Measurements from ENCODE around the gene KIF15. TPM values are rescaled to one million over a fixed set of nuclear protein-coding genes. Genes with fewer than 3 reads are reported as not detected.

The KIF15 gene
- polyA plus RNA-seq, 2 of the 4 experiments (the other 2 are of a cell fraction), result 8.7 to 13.5 TPM

- Histone ChIP-seq H3K4me1 (peaks cover 5% of the 10 kb centered on the region; the same call in 2 of the 3 replicates), H3K4me3 (no peak within 1 kb of the TSS), H3K9me3 (no peaks in the 10 kb centered on the region), H3K4me2 (no peak within 1 kb of the TSS), H3K27ac (no peak within 1 kb of the TSS)
- FAIRE-seq (no peak), ATAC-seq (no peak), DNase-seq (ENCODE audit: low read depth in 1 of 2, low spot score in 1 of 2) (no peak)
- ChIA-PET POLR2A (no interaction called here), CTCF (no interaction called here)
- WGBS (ENCODE audit: missing lambda C conversion rate), result 68% methylated on average over 5 of the region's 5 CpGs
- TF ChIP-seq POLR2AphosphoS2 (conservative IDR thresholded peaks at IDR 0.05; ENCODE audit: low read length) (no peak), POLR2A (IDR thresholded peaks at IDR 0.05; ENCODE audit: low read length) (no peak), BHLHE40 (IDR thresholded peaks at IDR 0.05; ENCODE audit: low read depth, low read length) (no peak), ZNF302 (CRISPR knock-in tag; IDR thresholded peaks at IDR 0.05) (no peak), REST (IDR thresholded peaks at IDR 0.05) (no peak), CHD4 (IDR thresholded peaks at IDR 0.05; ENCODE audit: borderline replicate concordance) (no peak), NR3C1 (IDR thresholded peaks at IDR 0.05) (no peak), CHD2 (IDR thresholded peaks at IDR 0.05; ENCODE audit: low read length, partially characterized antibody) (no peak), HOXB5 (CRISPR knock-in tag; IDR thresholded peaks at IDR 0.05) (no peak), EHF (CRISPR knock-in tag; IDR thresholded peaks at IDR 0.05) (no peak), CBX8 (IDR thresholded peaks at IDR 0.05) (no peak), ZFP36 (IDR thresholded peaks at IDR 0.05; ENCODE audit: borderline replicate concordance, partially characterized antibody) (no peak), MAZ (IDR thresholded peaks at IDR 0.05; ENCODE audit: borderline replicate concordance, low read depth, low read length) (no peak)
- TF ChIP-seq, protein P1, sequence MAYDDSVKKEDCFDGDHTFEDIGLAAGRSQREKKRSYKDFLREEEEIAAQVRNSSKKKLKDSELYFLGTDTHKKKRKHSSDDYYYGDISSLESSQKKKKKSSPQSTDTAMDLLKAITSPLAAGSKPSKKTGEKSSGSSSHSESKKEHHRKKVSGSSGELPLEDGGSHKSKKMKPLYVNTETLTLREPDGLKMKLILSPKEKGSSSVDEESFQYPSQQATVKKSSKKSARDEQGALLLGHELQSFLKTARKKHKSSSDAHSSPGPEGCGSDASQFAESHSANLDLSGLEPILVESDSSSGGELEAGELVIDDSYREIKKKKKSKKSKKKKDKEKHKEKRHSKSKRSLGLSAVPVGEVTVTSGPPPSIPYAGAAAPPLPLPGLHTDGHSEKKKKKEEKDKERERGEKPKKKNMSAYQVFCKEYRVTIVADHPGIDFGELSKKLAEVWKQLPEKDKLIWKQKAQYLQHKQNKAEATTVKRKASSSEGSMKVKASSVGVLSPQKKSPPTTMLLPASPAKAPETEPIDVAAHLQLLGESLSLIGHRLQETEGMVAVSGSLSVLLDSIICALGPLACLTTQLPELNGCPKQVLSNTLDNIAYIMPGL (CRISPR knock-in tag; IDR thresholded peaks at IDR 0.05; ENCODE audit: borderline replicate concordance), result no peak
- TF ChIP-seq, protein P2, sequence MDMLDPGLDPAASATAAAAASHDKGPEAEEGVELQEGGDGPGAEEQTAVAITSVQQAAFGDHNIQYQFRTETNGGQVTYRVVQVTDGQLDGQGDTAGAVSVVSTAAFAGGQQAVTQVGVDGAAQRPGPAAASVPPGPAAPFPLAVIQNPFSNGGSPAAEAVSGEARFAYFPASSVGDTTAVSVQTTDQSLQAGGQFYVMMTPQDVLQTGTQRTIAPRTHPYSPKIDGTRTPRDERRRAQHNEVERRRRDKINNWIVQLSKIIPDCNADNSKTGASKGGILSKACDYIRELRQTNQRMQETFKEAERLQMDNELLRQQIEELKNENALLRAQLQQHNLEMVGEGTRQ (IDR thresholded peaks at IDR 0.05), result no peak
Measured at GRCh38 chr3:44874308-44874707, 112.7 kb downstream of the KIF15 start, which contains the start of gene TGM4. TGM4 (plus strand) TSS chr3:44874608; CDS start chr3:44874679, 71 bp downstream.

DNA sequence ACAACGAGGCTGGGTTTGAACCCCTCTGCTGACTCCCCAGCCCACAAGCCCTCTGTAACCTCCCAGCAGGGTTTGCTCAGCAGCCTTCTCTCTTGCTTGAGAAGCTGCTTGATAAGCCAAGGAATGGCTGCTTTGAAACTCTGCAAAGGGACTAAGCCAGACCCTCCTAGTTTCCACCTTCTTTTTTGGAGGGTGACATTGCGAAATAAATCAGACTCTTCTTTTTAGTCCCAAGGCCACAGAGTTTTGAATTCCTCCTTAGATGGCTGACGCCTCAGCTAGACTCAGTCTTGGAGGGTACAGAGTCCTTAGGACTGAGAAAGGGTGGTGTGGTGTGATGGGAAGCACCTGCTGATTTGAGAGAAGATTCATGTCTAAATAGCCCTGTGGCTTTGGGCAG, 114.0 kb downstream of the KIF15 start:
- no peak overlapping the region for H3K4me2 ChIP-seq
- peaks cover 6% of the 10 kb centered on the region; the same call in 2 of the 3 replicates for H3K4me1 ChIP-seq
- CTCF ChIA-PET, result no interaction called here
- no peak for FAIRE-seq
- 55% methylated on average over 3 of the region's 3 CpGs for WGBS (ENCODE audit: missing lambda C conversion rate)
- no peak overlapping the region for H3K4me3 ChIP-seq
- POLR2A ChIA-PET, result no interaction called here
- no peaks in the 10 kb centered on the region for H3K9me3 ChIP-seq
- DNase-seq (ENCODE audit: low read depth in 1 of 2, low spot score in 1 of 2), result no peak
- ATAC-seq, result no peak
- H3K27ac ChIP-seq, result no peak overlapping the region
- TF ChIP-seq CEBPB (IDR thresholded peaks at IDR 0.05), result no peak
- TF ChIP-seq, protein P3, sequence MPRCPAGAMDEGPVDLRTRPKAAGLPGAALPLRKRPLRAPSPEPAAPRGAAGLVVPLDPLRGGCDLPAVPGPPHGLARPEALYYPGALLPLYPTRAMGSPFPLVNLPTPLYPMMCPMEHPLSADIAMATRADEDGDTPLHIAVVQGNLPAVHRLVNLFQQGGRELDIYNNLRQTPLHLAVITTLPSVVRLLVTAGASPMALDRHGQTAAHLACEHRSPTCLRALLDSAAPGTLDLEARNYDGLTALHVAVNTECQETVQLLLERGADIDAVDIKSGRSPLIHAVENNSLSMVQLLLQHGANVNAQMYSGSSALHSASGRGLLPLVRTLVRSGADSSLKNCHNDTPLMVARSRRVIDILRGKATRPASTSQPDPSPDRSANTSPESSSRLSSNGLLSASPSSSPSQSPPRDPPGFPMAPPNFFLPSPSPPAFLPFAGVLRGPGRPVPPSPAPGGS (IDR thresholded peaks at IDR 0.05), result no peak
- TF ChIP-seq, protein P2 (IDR thresholded peaks at IDR 0.05), result no peak
- no peak for TF ChIP-seq ESRRA (IDR thresholded peaks at IDR 0.05; ENCODE audit: borderline replicate concordance, low read length)
- no peak for TF ChIP-seq KDM1A (IDR thresholded peaks at IDR 0.05; ENCODE audit: low read depth)
- no peak for TF ChIP-seq ZNF302 (CRISPR knock-in tag; IDR thresholded peaks at IDR 0.05)
- TF ChIP-seq CHD2 (IDR thresholded peaks at IDR 0.05; ENCODE audit: low read length, partially characterized antibody), result no peak
- TF ChIP-seq REST (IDR thresholded peaks at IDR 0.05), result no peak
- no peak for TF ChIP-seq TP53 (CRISPR knock-in tag; IDR thresholded peaks at IDR 0.05)
- no peak for TF ChIP-seq TFCP2L1 (CRISPR knock-in tag; IDR thresholded peaks at IDR 0.05)
- TF ChIP-seq ATOH8 (CRISPR knock-in tag; IDR thresholded peaks at IDR 0.05; ENCODE audit: low read depth), result no peak
- no peak for TF ChIP-seq RCOR1 (IDR thresholded peaks at IDR 0.05; ENCODE audit: low read depth, low read length)
- no peak for TF ChIP-seq POLR2AphosphoS2 (conservative IDR thresholded peaks at IDR 0.05; ENCODE audit: low read length)
- no peak for TF ChIP-seq RAD21 (conservative IDR thresholded peaks at IDR 0.05 in 1 of 2, IDR thresholded peaks at IDR 0.05 in 1 of 2)

Measured in A549 (cell line).